Activated T-cell treated with anti-CD3 and anti-CD28 coated beads, Interleukin-2, amount 50 U/mL, for 24 hours (primary cell): ENCODE data around the gene SLC1A2.
"Not testable (repeated sequence)": the region's sequence is repeated elsewhere in the genome, so short reads cannot be mapped to it uniquely, and the experiment has no call there.

ENCODE experiments used
- DNase-seq: peaks from one replicate; pipeline ENCODE4 v3.0.0-alpha.2; 2020
- H3K27ac Mint-ChIP-seq: 2 replicates; pipeline ENCODE4 v1.8.0; 2020; ENCODE audit warnings: mild to moderate bottlenecking, mixed read lengths
- H3K27me3 Mint-ChIP-seq: 2 replicates; pipeline ENCODE4 v1.8.0; 2020; ENCODE audit warnings: mixed read lengths
- H3K36me3 Mint-ChIP-seq: 2 replicates; pipeline ENCODE4 v1.8.0; 2020; ENCODE audit warnings: low read depth, mixed read lengths
- H3K4me1 Mint-ChIP-seq: 2 replicates; pipeline ENCODE4 v1.8.0; 2020; ENCODE audit warnings: low read depth, mixed read lengths
- H3K4me3 Mint-ChIP-seq: 2 replicates; pipeline ENCODE4 v1.8.0; 2020; ENCODE audit warnings: mild to moderate bottlenecking, moderate library complexity, mixed read lengths
- H3K9me3 Mint-ChIP-seq: 2 replicates; pipeline ENCODE4 v1.8.0; 2020; ENCODE audit warnings: mixed read lengths

The SLC1A2 gene

DNA sequence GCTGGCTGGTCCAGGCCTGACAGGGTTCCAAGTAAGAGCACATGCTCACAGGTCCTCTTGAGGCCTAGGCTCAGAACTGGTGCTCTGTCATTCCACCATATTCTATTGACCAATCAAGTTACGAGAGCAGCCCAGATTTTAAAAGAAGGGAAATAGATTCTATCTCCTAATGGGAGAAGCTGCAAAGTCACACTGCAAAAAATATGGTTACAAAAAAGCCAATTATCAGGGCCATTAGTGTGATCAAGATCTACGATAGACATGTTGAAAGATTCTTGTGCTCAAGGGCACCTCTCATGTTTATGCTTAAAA is 184.2 kb downstream of the SLC1A2 start:
- H3K27ac Mint-ChIP-seq: peak overlapping the region; percentile 26
- H3K36me3 Mint-ChIP-seq: peaks cover 41% of the 10 kb centered on the region
- no peak overlapping the region for H3K4me3 Mint-ChIP-seq
- peaks cover 76% of the 10 kb centered on the region for H3K4me1 Mint-ChIP-seq
- H3K27me3 Mint-ChIP-seq: no peaks in the 10 kb centered on the region
- DNase-seq: no peak
- peaks cover 24% of the 10 kb centered on the region for H3K9me3 Mint-ChIP-seq

DNA sequence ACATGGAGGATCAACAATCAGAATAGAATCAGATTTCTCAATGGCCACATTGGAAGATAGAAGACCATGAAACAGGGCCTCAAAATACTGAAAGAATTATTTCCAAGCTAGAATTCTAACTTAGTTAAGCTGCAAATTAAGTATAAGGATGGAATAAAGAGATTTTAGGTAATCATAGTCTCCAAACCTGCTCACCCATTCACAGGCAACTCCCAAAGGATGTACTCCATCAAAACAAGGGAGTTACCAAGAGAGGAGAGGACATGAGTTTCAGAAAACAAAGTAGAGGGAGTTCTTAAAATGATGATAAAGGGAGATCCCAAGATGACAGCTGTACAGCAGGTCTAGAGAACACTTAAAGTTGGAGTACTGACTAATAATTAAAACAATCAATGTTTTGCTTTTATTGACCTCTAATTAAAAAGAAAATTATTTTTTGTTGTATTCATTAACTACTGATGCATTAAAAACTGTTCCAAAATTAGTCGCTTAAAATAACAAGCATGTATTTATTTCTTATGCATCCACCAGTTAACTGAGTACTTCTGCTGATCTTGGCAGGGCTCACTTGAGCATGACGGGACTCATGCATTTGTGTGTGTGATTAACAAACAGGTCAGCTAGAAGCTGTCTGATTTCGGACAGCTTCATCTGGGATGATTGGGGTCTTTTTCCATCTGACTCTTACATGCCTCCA is 184.8 kb downstream of the SLC1A2 start:
- no peaks in the 10 kb centered on the region for H3K27me3 Mint-ChIP-seq
- no peak overlapping the region for H3K27ac Mint-ChIP-seq
- H3K4me1 Mint-ChIP-seq: peaks cover 72% of the 10 kb centered on the region
- DNase-seq: no peak
- peaks cover 24% of the 10 kb centered on the region for H3K9me3 Mint-ChIP-seq
- H3K36me3 Mint-ChIP-seq: peaks cover 46% of the 10 kb centered on the region
- no peak overlapping the region for H3K4me3 Mint-ChIP-seq

DNA sequence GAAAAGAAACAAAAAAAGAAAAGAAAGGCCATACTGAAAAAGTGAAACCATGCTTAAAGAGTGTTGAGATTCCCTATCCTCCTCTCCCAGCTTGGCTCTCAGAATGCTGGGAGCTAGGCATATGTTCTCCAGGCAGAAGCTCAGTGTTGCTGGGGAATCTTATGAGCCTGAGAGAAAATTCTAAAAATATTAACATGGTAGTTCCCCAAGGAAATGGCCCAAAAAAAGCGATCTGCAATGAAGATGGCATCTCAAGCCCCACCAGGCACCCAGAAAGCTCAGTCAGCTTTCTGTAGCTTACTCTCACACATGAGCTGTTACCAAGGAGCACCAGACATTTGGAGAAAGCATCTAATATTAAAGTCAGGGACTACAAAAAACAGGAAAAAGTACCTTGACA is 185.8 kb downstream of the SLC1A2 start:
- H3K36me3 Mint-ChIP-seq: peaks cover 57% of the 10 kb centered on the region
- peaks cover 67% of the 10 kb centered on the region for H3K4me1 Mint-ChIP-seq
- no peak for DNase-seq
- no peaks in the 10 kb centered on the region for H3K27me3 Mint-ChIP-seq
- H3K9me3 Mint-ChIP-seq: peaks cover 24% of the 10 kb centered on the region
- peak overlapping the region; percentile 26 for H3K27ac Mint-ChIP-seq
- H3K4me3 Mint-ChIP-seq: no peak overlapping the region

DNA sequence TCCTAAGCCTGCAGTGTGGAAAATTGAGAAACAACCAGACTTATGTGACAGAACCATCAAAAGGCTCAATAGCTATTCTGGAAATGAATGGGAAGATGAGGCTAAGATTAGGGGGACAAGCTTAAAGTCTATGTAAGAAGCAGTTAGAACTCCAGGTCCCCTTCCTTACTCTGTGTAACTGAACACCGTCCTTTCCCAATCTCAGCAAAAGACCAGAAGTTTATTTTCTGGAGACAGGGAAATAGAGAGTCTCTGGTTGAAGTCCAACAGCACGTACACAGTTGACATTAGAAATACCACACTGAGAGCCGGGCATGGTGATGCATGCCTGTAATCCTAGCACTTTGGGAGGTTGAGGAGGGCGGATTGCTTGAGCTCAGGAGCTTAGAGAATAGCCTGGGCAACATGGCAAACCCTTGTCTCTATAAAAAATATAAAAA is 186.4 kb downstream of the SLC1A2 start:
- Mint-ChIP-seq H3K9me3 (peaks cover 24% of the 10 kb centered on the region), H3K36me3 (peaks cover 63% of the 10 kb centered on the region), H3K27ac (peak overlapping the region; percentile 0), H3K4me1 (peaks cover 65% of the 10 kb centered on the region), H3K27me3 (no peaks in the 10 kb centered on the region), H3K4me3 (no peak overlapping the region)
- no peak for DNase-seq

DNA sequence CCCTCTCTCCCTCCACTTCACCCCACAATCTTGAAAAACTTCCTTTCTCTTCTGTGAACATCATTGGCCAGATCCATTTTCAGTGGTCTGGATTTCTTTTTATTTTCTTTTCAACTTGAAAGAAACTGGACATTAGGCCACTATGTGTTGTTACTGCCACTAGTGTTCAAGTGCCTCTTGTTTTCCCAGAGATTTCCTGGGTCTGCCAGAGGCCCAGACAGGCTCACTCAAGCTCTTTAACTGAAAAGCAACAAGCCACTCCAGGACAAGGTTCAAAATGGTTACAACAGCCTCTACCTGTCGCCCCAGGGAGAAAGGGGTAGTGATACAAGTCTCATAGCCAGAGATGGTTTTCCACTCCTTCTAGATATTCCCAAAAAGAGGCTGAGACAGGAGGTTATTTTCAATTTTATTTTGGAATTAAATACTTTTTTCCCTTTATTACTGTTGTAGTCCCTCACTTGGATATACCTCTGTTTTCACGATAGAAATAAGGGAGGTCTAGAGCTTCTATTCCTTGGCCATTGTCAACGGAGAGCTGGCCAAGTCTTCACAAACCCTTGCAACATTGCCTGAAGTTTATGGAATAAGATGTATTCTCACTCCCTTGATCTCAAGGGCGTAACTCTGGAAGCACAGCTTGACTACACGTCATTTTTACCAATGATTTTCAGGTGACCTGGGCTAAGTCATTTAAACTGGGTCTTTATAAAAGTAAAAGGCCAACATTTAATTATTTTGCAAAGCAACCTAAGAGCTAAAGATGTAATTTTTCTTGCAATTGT is 188.1 kb downstream of the SLC1A2 start:
- Mint-ChIP-seq H3K4me1 (peaks cover 57% of the 10 kb centered on the region), H3K9me3 (peaks cover 24% of the 10 kb centered on the region), H3K36me3 (peaks cover 80% of the 10 kb centered on the region), H3K27ac (no peak overlapping the region), H3K4me3 (no peak overlapping the region), H3K27me3 (no peaks in the 10 kb centered on the region)
- no peak for DNase-seq

DNA sequence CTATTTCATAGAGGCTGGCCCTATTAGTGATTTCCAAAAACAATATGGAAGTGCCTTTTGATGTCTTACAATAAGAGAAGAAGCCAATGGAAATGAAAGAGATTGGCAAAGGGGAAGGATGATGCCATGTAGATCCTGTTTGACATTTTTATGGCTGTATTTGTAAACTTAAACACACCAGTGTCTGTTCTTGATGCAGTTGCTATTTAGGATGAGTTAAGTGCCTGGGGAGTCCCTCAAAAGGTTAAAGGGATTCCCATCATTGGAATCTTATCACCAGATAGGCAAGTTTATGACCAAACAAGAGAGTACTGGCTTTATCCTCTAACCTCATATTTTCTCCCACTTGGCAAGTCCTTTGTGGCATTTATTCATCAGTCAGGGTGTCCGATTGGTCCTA is 189.0 kb downstream of the SLC1A2 start:
- H3K9me3 Mint-ChIP-seq: peaks cover 23% of the 10 kb centered on the region
- peaks cover 52% of the 10 kb centered on the region for H3K4me1 Mint-ChIP-seq
- H3K27ac Mint-ChIP-seq: peak overlapping the region; percentile 19
- H3K4me3 Mint-ChIP-seq: no peak overlapping the region
- peaks cover 88% of the 10 kb centered on the region for H3K36me3 Mint-ChIP-seq
- H3K27me3 Mint-ChIP-seq: no peaks in the 10 kb centered on the region
- no peak for DNase-seq

DNA sequence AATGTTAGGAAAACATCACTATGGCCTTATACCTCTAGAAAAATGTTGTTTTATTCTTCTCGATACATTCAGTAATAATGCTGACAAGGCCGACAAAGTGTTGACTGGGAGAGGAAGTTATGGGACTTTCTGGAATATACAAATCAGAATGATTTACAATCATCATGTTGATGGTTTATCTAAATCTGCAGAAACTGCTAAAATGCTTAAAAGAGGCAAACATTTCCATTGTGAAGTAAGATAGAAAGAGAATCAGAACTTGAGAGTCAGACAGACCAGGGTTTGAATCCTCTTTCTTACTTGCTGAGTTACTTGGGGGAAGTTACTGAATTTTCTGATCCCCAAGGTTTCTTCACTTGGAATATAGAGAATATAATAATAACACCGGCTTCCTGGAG is 191.0 kb downstream of the SLC1A2 start:
- Mint-ChIP-seq H3K4me3 (no peak overlapping the region), H3K27me3 (no peaks in the 10 kb centered on the region), H3K36me3 (peaks cover 97% of the 10 kb centered on the region), H3K9me3 (peaks cover 7% of the 10 kb centered on the region), H3K4me1 (peaks cover 34% of the 10 kb centered on the region), H3K27ac (no peak overlapping the region)
- no peak for DNase-seq

DNA sequence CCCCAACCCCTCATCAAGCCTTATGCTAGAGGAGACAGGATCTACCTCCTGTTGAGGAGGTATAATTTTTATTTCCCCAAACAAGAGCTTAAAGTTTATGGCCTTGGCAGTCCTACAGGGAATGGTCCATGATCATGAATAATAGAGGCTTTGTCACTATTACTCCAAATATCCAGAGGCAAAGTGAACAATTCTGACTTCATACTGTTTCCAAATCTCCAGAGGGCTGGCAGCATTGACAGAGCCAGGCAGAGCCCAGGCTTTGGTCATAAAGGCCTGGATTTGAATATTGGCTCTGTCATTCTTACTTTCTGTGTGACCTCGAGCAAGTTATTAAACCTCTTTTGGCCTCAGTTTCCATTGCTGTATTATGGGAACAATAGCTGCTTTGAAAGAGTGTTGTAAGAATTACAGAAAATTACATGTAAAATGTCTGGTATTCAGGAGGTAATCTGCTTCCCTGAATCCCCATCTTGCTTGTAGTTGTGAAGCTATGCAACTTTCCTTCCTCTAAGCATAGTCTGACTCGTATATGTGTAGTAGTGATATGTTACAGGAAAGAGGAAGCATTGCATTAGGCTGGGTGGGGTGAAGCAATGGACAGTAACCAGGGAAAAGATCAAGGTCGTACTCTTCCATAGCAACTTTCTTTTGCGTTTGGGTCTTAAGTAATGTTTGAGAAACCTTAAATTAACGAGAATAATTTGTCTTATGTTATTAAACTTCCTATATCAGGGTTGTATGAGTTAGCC is 191.6 kb downstream of the SLC1A2 start:
- peaks cover 32% of the 10 kb centered on the region for H3K4me1 Mint-ChIP-seq
- H3K36me3 Mint-ChIP-seq: peaks cover 100% of the 10 kb centered on the region
- no peak overlapping the region for H3K4me3 Mint-ChIP-seq
- H3K27ac Mint-ChIP-seq: peak overlapping the region; percentile 83
- H3K27me3 Mint-ChIP-seq: no peaks in the 10 kb centered on the region
- DNase-seq: no peak
- H3K9me3 Mint-ChIP-seq: peaks cover 7% of the 10 kb centered on the region

DNA sequence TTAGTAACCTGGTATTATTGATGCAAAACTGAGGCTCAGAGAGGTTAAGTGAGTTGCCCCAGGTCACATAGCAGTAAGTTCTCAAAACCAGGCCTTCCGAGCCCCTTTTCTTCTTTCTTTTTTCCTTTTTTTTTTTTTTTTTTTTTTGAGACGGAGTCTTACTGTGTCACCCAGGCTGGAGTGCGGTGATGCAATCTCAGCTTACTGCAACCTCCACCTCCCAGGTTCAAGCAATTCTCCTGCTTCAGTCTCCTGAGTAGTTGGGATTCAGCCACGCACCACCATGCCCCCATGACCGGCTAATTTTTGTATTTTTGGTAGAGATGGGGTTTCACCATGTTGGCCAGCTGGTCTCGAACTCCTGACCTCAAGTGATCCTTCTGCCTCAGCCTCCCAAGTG is 192.6 kb downstream of the SLC1A2 start:
- H3K36me3 Mint-ChIP-seq: peaks cover 99% of the 10 kb centered on the region
- DNase-seq, H3K4me3 Mint-ChIP-seq, H3K27me3 Mint-ChIP-seq, H3K9me3 Mint-ChIP-seq: not testable (repeated sequence)
- H3K27ac Mint-ChIP-seq: peak overlapping the region; percentile 83
- H3K4me1 Mint-ChIP-seq: peaks cover 25% of the 10 kb centered on the region

DNA sequence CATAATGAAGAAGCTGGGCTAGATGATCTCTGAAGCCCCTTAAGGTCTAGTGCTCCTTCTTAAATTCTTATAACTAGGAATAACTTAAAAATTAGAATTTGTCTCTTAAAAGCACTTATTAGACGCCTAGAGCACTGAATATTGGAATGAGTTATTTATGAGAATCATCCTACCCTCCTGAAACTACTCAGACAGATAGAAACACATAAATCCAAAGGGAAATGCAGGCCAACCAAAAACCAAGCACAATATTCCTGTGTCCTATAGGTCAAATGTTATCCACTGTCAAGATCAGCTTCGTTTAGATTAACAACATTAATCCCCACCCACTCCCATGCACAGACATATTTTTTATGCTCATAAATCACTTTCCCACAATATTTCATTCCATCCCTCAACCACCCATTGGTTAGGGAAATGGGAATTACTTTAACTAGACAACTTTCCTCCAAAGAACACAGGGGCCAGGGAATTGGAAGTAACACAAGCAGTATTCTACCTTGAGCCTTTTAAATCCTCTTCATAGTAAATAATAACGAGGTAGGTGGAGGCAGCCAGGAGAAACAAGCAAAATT is 193.3 kb downstream of the SLC1A2 start:
- H3K4me1 Mint-ChIP-seq: peaks cover 24% of the 10 kb centered on the region
- H3K4me3 Mint-ChIP-seq: no peak overlapping the region
- no peak for DNase-seq
- H3K27ac Mint-ChIP-seq: peak overlapping the region; percentile 3
- peaks cover 99% of the 10 kb centered on the region for H3K36me3 Mint-ChIP-seq
- H3K9me3 Mint-ChIP-seq: no peaks in the 10 kb centered on the region
- no peaks in the 10 kb centered on the region for H3K27me3 Mint-ChIP-seq

DNA sequence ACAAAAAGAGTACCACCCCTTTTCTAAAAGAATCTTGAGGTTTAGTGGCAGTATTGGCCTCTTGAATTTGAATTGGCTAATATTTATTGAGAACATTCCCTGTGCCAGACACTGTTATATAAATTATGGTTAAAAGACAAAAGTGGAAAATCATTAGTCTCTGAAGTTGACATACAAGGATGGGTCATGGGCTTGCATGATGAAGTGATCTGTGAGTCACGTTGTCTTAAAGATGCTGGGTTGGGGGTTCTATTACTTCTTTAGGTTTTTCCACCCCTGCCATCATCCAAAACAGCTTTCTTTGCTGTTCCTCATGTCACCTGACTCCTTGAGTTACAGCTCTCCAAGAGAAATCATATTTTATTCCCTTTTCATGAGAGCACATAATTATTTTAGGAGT is 195.4 kb downstream of the SLC1A2 start:
- H3K27me3 Mint-ChIP-seq: no peaks in the 10 kb centered on the region
- H3K9me3 Mint-ChIP-seq: no peaks in the 10 kb centered on the region
- H3K4me3 Mint-ChIP-seq: no peak overlapping the region
- H3K36me3 Mint-ChIP-seq: peaks cover 98% of the 10 kb centered on the region
- no peak for DNase-seq
- peaks cover 27% of the 10 kb centered on the region for H3K4me1 Mint-ChIP-seq
- H3K27ac Mint-ChIP-seq: peak overlapping the region; percentile 55

DNA sequence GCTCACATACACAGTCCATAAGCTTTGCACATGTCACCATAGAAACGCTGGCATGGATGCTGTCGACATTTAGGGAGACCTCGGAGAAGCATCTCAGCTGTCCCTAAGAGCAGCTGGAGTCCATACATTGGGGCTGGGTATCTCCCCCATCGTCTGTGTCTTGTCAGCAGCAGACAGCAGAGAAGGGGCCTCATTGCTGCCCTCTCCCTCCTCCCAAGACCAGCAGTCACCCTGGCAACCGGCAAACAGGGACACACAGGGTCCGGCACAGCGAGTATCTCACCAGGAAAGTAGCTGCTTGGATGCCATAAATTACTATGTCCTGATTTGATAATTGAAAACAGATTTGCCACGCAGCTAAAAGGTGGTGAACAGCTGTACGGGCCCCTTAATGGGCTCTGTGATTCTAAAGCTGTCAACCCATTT is 196.0 kb downstream of the SLC1A2 start:
- H3K27ac Mint-ChIP-seq: peak overlapping the region; percentile 55
- H3K4me1 Mint-ChIP-seq: peaks cover 30% of the 10 kb centered on the region
- H3K36me3 Mint-ChIP-seq: peaks cover 98% of the 10 kb centered on the region
- H3K4me3 Mint-ChIP-seq: no peak overlapping the region
- H3K27me3 Mint-ChIP-seq: no peaks in the 10 kb centered on the region
- DNase-seq: no peak
- H3K9me3 Mint-ChIP-seq: no peaks in the 10 kb centered on the region

DNA sequence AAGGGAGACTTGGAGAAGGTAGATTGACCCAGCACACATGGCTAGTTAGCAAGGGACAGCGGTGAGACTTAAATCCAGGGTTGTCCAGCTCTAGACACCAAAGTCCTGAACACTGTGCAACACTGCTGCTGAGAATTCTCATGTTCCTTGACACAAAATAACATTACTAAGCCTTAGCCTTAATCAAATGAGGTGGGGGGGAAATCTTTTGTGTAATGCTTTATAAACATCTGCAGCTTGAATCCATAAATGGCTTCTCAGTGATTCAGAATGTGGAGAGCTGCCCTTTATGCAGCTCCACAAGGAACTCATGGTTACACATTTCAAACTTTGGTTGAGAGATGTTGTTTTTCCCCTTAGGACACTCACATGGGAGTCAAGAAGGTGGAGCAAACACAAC is 200.4 kb downstream of the SLC1A2 start:
- no peak overlapping the region for H3K4me3 Mint-ChIP-seq
- peak overlapping the region; percentile 78 for H3K27ac Mint-ChIP-seq
- peaks cover 53% of the 10 kb centered on the region for H3K4me1 Mint-ChIP-seq
- H3K9me3 Mint-ChIP-seq: no peaks in the 10 kb centered on the region
- no peaks in the 10 kb centered on the region for H3K27me3 Mint-ChIP-seq
- DNase-seq: no peak
- H3K36me3 Mint-ChIP-seq: peaks cover 95% of the 10 kb centered on the region

DNA sequence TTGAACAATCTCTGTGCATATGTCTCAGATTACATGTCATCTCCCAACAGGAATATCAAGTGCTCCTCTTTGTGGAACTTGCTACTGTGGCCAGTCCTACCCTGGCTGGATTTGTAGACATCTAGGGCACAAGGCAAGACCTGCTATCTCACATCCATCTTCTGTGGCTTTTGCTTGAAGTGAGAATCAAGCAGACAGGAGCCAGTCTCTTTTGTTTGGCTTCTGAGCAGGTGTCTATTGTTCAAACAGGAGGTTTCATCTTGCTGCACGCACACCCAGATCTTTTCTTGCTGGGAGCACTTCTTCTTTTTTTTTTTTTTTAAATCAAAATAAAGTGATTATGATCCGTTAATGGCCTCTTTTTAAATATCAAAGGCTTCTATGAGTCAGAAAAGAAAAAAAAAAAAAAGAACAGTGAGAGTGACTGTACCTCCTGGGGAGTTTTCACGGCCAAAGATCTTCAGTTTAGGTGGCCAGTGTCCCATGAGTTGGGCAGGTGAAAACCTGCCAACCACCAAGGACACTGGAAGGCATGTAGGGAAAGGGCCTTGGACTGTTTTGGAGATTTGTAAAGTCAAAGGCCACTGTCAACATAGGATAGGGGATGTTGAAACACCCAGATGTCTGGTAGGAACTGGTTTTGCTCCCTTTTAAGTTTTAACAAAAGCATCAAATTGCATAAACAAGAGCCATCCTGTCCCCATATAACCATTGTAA is 202.2 kb downstream of the SLC1A2 start:
- Mint-ChIP-seq H3K36me3 (peaks cover 96% of the 10 kb centered on the region), H3K4me3 (no peak overlapping the region), H3K4me1 (peaks cover 67% of the 10 kb centered on the region), H3K9me3 (no peaks in the 10 kb centered on the region), H3K27me3 (no peaks in the 10 kb centered on the region), H3K27ac (peak overlapping the region; percentile 90)
- no peak for DNase-seq
